Body of pancreas (tissue), 4 donors: ENCODE results near the gene GUCA1A. TPM values are rescaled to one million over a fixed set of nuclear protein-coding genes. Genes with fewer than 3 reads are reported as not detected.
"Not testable (repeated sequence)": the region's sequence is repeated elsewhere in the genome, so short reads cannot be mapped to it uniquely, and the experiment has no call there.

ENCODE experiments used
- ATAC-seq: fragments of 150-250 bp; one replicate; pipeline ENCODE4 v1.9.1; 2016
- DNase-seq, 4 donors: peaks; one replicate each; pipeline ENCODE4 v3.0.0-alpha.2; 2019
- H3K27ac ChIP-seq, 4 donors: fragments of 200-600 bp; sonication (generic); 1 replicate in 3 of 4; 2 replicates in 1 of 4; pipeline versions ENCODE4 v1.5.1 to v1.6.1; 2016 to 2019; ENCODE audit warnings: mild to moderate bottlenecking in 1 of 4, mixed read lengths in 1 of 4, moderate library complexity in 1 of 4
- H3K27me3 ChIP-seq, 2 donors: fragments of 200-600 bp; sonication (generic); one replicate each; pipeline ENCODE4 v1.6.0; 2016; ENCODE audit warnings: mild to moderate bottlenecking in 1 of 2
- H3K36me3 ChIP-seq, 2 donors: fragments of 200-600 bp; sonication (generic); replicated peaks in 1 of 2; 2 replicates each; pipeline ENCODE4 v1.5.1; 2016; ENCODE audit warnings: low read depth in 2 of 2; ENCODE audit not compliant: insufficient read depth in 1 of 2
- H3K4me1 ChIP-seq: fragments of 200-600 bp; sonication (generic); one replicate; pipeline ENCODE4 v1.6.0; 2016
- H3K4me3 ChIP-seq, 2 donors: fragments of 200-600 bp; sonication (generic); 1 replicate in 1 of 2; 2 replicates in 1 of 2; pipeline ENCODE4 v1.5.1; 2016 to 2019
- H3K9me3 ChIP-seq, 3 donors: fragments of 200-600 bp; sonication (generic); 1 replicate in 2 of 3; 2 replicates in 1 of 3; pipeline ENCODE4 v1.5.1; 2016
- CTCF ChIP-seq, 7 experiments: fragments of 450-650 bp in 4 of 7; fragments of 200-600 bp in 3 of 7; sonication (generic) in 3 of 7; IDR thresholded peaks; one replicate each; pipeline ENCODE4 v1.5.1; 2016 to 2019; ENCODE audit warnings: antibody characterized with exemption in 7 of 7
- POLR2A ChIP-seq, 3 donors: fragments of 450-650 bp; IDR thresholded peaks; one replicate each; pipeline ENCODE4 v1.6.1; 2016; ENCODE audit warnings: antibody characterized with exemption in 3 of 3, mild to moderate bottlenecking in 2 of 3
- WGBS, 2 donors: methylation state at CpG; one replicate each; pipeline ENCODE4 v1.1.5; 2017; 5-methylcytosine and 5-hydroxymethylcytosine counted together
- intact Hi-C: fragments of 100-400 bp; cut with DNase I; formaldehyde crosslinking; loops from one replicate; pipeline ENCODE4 v1.15.1; 2023
- total RNA-seq, 2 donors: library from RNA; depleted of rRNA; stranded (reverse); fragments of >200 nt; gene quantifications; one replicate each; pipeline ENCODE4 v1.1.0, GENCODE V29; 2016

The GUCA1A gene
- total RNA-seq, 2 donors from 2014 or later, result not detected

DNA sequence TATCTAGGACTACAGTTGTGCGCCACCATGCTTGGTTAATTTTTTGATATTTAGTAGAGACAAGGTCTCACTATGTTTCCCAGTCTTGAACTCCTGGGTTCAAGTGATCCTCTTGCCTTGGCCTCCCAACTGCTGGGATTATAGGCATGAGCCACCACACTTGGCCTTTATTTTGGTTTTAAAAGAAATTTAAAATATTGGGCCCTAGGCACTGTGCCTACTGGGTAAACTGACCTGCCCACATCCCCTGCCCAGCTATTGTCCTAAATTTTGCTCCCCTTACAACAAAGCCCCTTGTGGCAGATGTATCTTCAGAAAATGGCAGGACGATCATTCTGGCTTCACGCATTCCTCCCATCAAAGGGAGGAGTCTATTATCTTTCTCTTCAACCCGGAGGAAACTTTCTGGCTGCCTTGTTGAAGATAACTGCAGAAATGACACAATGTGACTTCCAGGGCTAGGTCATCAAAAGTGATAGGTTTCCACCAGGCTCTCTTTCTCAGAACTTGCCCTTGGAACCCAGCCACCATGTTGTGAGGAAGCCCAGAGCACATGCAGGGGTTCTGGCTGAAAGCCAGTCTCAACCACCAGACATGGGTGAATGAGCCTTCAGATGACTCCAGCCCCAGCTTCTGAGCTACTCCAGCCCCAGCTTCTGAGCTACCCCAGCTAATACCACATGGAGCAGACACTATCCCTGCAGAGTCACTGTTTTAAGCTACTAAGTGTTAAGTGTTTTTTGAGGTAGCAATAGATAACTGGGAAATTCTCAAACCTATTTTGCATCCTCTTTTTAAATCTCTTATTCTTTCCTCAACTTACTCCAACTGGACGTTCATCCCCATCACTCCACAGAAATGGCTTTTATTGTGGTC, 26.2 kb downstream of the GUCA1A start:
- H3K9me3 ChIP-seq, result no peaks in the 10 kb centered on the region
- TF ChIP-seq POLR2A (IDR thresholded peaks at IDR 0.05), result no peak
- TF ChIP-seq CTCF (IDR thresholded peaks at IDR 0.05), result no peak
- 87 to 92% methylated on average over 5 of the region's 5 CpGs for WGBS, 2 donors

DNA sequence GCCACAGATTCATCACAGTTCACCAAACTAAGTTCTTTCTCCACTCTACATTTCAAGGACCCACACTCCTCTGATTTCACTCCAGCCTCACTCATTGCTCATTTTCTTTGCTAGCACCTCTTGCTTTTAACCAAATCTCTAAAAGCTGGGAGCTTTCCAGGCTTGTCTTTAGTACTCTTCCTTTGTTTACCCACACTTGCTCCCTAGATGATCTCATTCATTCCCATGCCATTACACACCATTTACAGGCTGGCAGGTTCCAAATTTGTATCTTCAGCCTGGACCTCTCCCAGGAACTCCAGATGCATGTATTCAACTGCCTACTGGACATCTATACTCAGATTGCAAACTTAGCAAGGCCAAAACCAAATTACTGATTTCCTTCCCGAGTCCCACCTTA, 26.9 kb downstream of the GUCA1A start:
- Histone ChIP-seq H3K27me3 (no peaks in the 10 kb centered on the region), H3K36me3 (no peaks in the 10 kb centered on the region), H3K27ac (no peak overlapping the region), H3K4me3 (no peak overlapping the region), H3K9me3 (no peaks in the 10 kb centered on the region), H3K4me1 (peaks cover 13% of the 10 kb centered on the region)
- ATAC-seq, result peak; percentile 38
- intact Hi-C loops, result no loop called here
- 38 to 50% methylated on average over 1 of the region's 1 CpG for WGBS, 2 donors
- no peak for DNase-seq
- no peak for TF ChIP-seq POLR2A (IDR thresholded peaks at IDR 0.05)
- TF ChIP-seq CTCF (IDR thresholded peaks at IDR 0.05), result no peak

More for the DNA sequence above, 26.2 kb downstream of the GUCA1A start:
- no peak for DNase-seq
- Histone ChIP-seq H3K27me3 (no peaks in the 10 kb centered on the region), H3K36me3 (no peaks in the 10 kb centered on the region), H3K4me3 (no peak overlapping the region), H3K4me1 (peaks cover 6% of the 10 kb centered on the region), H3K27ac (no peak overlapping the region)
- intact Hi-C loops, result no loop called here
- ATAC-seq, result no peak

GRCh38 chr6:42201382-42201781, 28.2 kb downstream of the GUCA1A start:
- DNase-seq (no peak), ATAC-seq (no peak)
- H3K27ac ChIP-seq, result no peak overlapping the region
- no peaks in the 10 kb centered on the region for H3K36me3 ChIP-seq
- no peak overlapping the region for H3K4me3 ChIP-seq
- 24 to 35% methylated on average over 3 of the region's 3 CpGs for WGBS, 2 donors
- intact Hi-C loops, result no loop called here
- H3K4me1 ChIP-seq, result peaks cover 13% of the 10 kb centered on the region
- TF ChIP-seq POLR2A (IDR thresholded peaks at IDR 0.05), result no peak
- TF ChIP-seq CTCF (IDR thresholded peaks at IDR 0.05), result no peak
- H3K27me3 ChIP-seq, result no peaks in the 10 kb centered on the region
- no peaks in the 10 kb centered on the region for H3K9me3 ChIP-seq

DNA sequence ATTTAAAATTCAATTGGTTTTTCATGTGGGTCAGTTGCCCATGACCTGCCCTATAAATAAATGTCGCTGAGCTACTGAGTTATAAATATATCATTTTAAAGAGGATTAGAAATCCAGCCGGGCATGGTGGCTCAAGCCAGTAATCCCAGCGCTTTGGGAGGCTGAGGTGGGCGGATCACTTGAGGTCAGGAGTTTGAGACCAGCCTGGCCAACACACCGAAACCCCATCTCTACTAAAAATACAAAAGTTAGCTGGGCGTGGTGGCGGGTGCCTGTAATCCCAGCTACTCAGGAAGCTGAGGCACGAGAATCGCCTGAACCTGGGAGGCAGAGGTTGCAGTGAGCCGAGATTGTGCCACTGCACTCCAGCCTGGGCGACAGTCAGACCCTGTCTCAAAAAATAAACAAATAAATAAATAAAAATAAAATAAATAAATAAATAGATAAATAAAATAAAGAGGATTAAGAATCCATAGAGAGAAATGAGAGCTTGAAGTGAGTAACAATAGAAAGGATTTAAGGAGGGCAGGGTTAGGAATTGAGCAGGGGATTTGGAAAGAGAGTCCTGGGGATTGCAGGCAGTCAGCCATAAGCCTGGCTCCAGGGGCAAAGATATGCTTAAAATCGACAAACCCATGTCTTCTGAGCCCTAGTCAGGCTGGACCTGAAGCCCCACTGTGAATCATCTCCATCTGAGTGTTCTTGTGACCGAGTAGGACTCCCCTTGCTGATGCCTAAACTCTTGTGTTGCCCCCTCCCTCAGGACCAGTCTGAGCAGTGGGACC, 29.2 kb downstream of the GUCA1A start:
- ATAC-seq, H3K4me3 ChIP-seq, DNase-seq: not testable (repeated sequence)

DNA sequence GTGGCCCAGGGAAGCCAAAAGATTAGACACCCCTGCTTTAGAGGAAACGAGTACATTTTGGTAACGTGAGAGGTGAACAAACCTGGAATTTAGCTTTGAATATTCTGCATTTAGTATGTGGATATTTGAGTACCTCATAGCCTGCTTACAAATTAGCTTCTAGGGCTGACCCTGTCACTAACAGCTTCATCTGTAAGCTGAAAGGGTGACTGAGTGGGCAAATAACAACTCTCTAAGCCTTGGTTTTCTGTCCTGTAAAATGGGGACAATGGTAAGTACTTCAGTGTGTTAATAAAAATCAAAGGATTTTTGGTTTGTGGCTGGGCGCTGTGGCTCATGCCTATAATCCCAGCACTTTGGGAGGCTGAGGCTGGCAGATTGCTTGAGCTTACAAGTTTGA, 30.0 kb downstream of the GUCA1A start:
- no peak for DNase-seq
- 87 to 90% methylated on average over 3 of the region's 3 CpGs for WGBS, 2 donors
- no peaks in the 10 kb centered on the region for H3K27me3 ChIP-seq
- no peak overlapping the region for H3K27ac ChIP-seq
- no peak for ATAC-seq
- H3K4me1 ChIP-seq, result peaks cover 13% of the 10 kb centered on the region
- no peak overlapping the region for H3K4me3 ChIP-seq
- no peaks in the 10 kb centered on the region for H3K9me3 ChIP-seq
- peaks cover 3 to 4% of the 10 kb centered on the region in 2 donors for H3K36me3 ChIP-seq
- no peak for TF ChIP-seq POLR2A (IDR thresholded peaks at IDR 0.05)
- no peak for TF ChIP-seq CTCF (IDR thresholded peaks at IDR 0.05)
- intact Hi-C loops, result no loop called here

More for the DNA sequence above, 29.2 kb downstream of the GUCA1A start:
- H3K4me1 ChIP-seq, result peaks cover 13% of the 10 kb centered on the region
- H3K9me3 ChIP-seq, intact Hi-C loops, H3K27me3 ChIP-seq, H3K36me3 ChIP-seq, H3K27ac ChIP-seq: not testable (repeated sequence)
- 90 to 92% methylated on average over 13 of the region's 13 CpGs for WGBS, 2 donors
